HFFc6 (cell line): ENCODE results near the gene OLFML1. TPM values are rescaled to one million over a fixed set of nuclear protein-coding genes. Genes with fewer than 3 reads are reported as not detected.

Experiments
- DNase-seq: peaks from one replicate; pipeline ENCODE4 v3.0.0-alpha.2; 2018
- H3K27ac Mint-ChIP-seq: 2 replicates; pipeline ENCODE4 v1.8.0; 2020; ENCODE audit warnings: mild to moderate bottlenecking, mixed read lengths
- H3K27me3 Mint-ChIP-seq: 2 replicates; pipeline ENCODE4 v1.8.0; 2021; ENCODE audit warnings: mild to moderate bottlenecking, moderate library complexity, mixed read lengths; ENCODE audit not compliant: insufficient read depth
- H3K36me3 Mint-ChIP-seq: 2 replicates; pipeline ENCODE4 v1.8.0; 2021; ENCODE audit warnings: low read depth, mixed read lengths
- H3K4me1 Mint-ChIP-seq: 2 replicates; pipeline ENCODE4 v1.8.0; 2020; ENCODE audit warnings: low read depth, mixed read lengths
- H3K4me3 Mint-ChIP-seq: 2 replicates; pipeline ENCODE4 v1.8.0; 2020; ENCODE audit warnings: mild to moderate bottlenecking, moderate library complexity, mixed read lengths
- H3K9me3 Mint-ChIP-seq: 2 replicates; pipeline ENCODE4 v1.8.0; 2020; ENCODE audit warnings: mild to moderate bottlenecking, mixed read lengths
- CTCF ChIP-seq: fragments of 200-600 bp; sonication (generic); IDR thresholded peaks from 2 replicates; pipeline ENCODE4 v1.5.0; 2021; ENCODE audit warnings: antibody characterized with exemption, mild to moderate bottlenecking
- total RNA-seq, 6 experiments: library from RNA; stranded (reverse); fragmentation: NEBNext Ultra II Directional; extraction: Animal tissue kit (Norgen Biotek cat#: 25700); gene quantifications; 2 replicates in 1 of 6; 3 replicates in 5 of 6; pipeline ENCODE4 v1.2.3, GENCODE V29; 2021

The OLFML1 gene
- total RNA-seq, 6 experiments from 2014 or later: 0.20 to 0.43 (median 0.25) TPM; not detected in 3

- Mint-ChIP-seq H3K27ac (no peak overlapping the region), H3K9me3 (no peaks in the 10 kb centered on the region; the same call in 1 of the 2 replicates), H3K4me1 (peaks cover 6% of the 10 kb centered on the region; the same call in 1 of the 2 replicates), H3K27me3 (peaks cover 5% of the 10 kb centered on the region; the same call in 1 of the 2 replicates), H3K36me3 (no peaks in the 10 kb centered on the region), H3K4me3 (no peak overlapping the region)
- peak; percentile 43 for DNase-seq
- no peak for TF ChIP-seq CTCF
Measured at GRCh38 chr11:7457211-7457610, 28.1 kb upstream of the OLFML1 start.

- H3K36me3 Mint-ChIP-seq: no peaks in the 10 kb centered on the region
- H3K27ac Mint-ChIP-seq: no peak overlapping the region
- H3K9me3 Mint-ChIP-seq: no peaks in the 10 kb centered on the region; the same call in none of the 2 replicates
- H3K4me1 Mint-ChIP-seq: no peaks in the 10 kb centered on the region
- DNase-seq: no peak
- H3K4me3 Mint-ChIP-seq: no peak overlapping the region
- H3K27me3 Mint-ChIP-seq: peaks cover 3% of the 10 kb centered on the region
- no peak for TF ChIP-seq CTCF
Measured at GRCh38 chr11:7462706-7463105, 22.6 kb upstream of the OLFML1 start.

GRCh38 chr11:7467652-7468051, 17.7 kb upstream of the OLFML1 start:
- H3K27ac Mint-ChIP-seq: no peak overlapping the region
- no peak for TF ChIP-seq CTCF
- H3K4me3 Mint-ChIP-seq: no peak overlapping the region
- no peak for DNase-seq
- no peaks in the 10 kb centered on the region for H3K36me3 Mint-ChIP-seq
- H3K4me1 Mint-ChIP-seq: no peaks in the 10 kb centered on the region
- H3K27me3 Mint-ChIP-seq: peaks cover 3% of the 10 kb centered on the region
- no peaks in the 10 kb centered on the region; the same call in 1 of the 2 replicates for H3K9me3 Mint-ChIP-seq

DNA sequence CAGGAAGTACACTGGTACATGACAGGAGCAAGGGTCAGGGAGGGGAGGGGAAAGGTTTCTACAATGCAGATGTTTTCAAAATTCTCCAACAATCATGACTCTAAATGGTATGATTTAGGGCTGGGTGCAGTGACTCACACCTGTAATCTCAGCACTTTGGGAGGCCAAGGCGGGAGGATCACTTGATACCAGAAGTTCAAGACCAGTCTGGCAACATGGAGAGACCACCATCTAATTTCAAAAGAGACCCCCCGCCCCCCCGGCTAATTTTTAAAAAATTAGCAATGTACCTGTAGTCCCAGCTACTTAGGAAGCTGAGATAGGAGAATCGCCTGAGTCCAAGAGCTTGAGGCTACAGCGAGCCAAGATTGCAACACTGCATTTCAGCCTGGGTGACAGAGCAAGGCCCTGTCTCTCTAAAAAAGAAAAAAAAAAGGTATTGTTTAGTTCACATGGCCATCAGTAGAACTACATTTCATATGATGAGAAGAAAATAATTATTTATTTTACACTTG, 15.9 kb upstream of the OLFML1 start:
- no peaks in the 10 kb centered on the region for H3K9me3 Mint-ChIP-seq
- no peaks in the 10 kb centered on the region; the same call in none of the 2 replicates for H3K27me3 Mint-ChIP-seq
- no peak overlapping the region for H3K4me3 Mint-ChIP-seq
- TF ChIP-seq CTCF: no peak
- no peaks in the 10 kb centered on the region for H3K36me3 Mint-ChIP-seq
- no peaks in the 10 kb centered on the region for H3K4me1 Mint-ChIP-seq
- DNase-seq: no peak
- no peak overlapping the region for H3K27ac Mint-ChIP-seq

GRCh38 chr11:7471071-7471470, 14.2 kb upstream of the OLFML1 start:
- Mint-ChIP-seq H3K27ac (no peak overlapping the region), H3K9me3 (no peaks in the 10 kb centered on the region), H3K4me1 (no peaks in the 10 kb centered on the region), H3K27me3 (peaks cover 1% of the 10 kb centered on the region; the same call in 1 of the 2 replicates), H3K36me3 (no peaks in the 10 kb centered on the region), H3K4me3 (no peak overlapping the region)
- no peak for TF ChIP-seq CTCF
- DNase-seq: no peak

- H3K4me1 Mint-ChIP-seq: no peaks in the 10 kb centered on the region
- no peak overlapping the region for H3K27ac Mint-ChIP-seq
Measured at GRCh38 chr11:7473717-7474116, 11.6 kb upstream of the OLFML1 start.

More at GRCh38 chr11:7473717-7474116, 11.6 kb upstream of the OLFML1 start:
- Mint-ChIP-seq H3K9me3 (no peaks in the 10 kb centered on the region), H3K36me3 (no peaks in the 10 kb centered on the region), H3K4me3 (no peak overlapping the region), H3K27me3 (peaks cover 1% of the 10 kb centered on the region; the same call in 1 of the 2 replicates)
- TF ChIP-seq CTCF: no peak
- DNase-seq: no peak
